BJ (cell line): ENCODE measurements around the gene NMUR1. TPM values are rescaled to one million over a fixed set of nuclear protein-coding genes. Genes with fewer than 3 reads are reported as not detected.

ENCODE experiments used
- CTCF ChIA-PET: fragments of 350-600 bp; formaldehyde crosslinking; extraction: SDS; loops from one replicate; lab custom pipeline; 2021; ENCODE audit warnings: antibody characterized with exemption, inconsistent platforms; lab: Yijun Ruan, JAX
- POLR2A ChIA-PET: fragments of 300-600 bp; sonication (Branson Sonifier 250); formaldehyde crosslinking; extraction: SDS; loops from one replicate; lab custom pipeline; 2021; ENCODE audit warnings: antibody characterized with exemption; lab: Charles Lee
- DNase-seq: peaks from one replicate; pipeline ENCODE4 v3.0.0-alpha.2; 2011; ENCODE audit warnings: low read depth
- H3K27me3 ChIP-seq: 2 replicates; pipeline ENCODE4 v1.6.0; 2011; ENCODE audit warnings: low read length; ENCODE audit not compliant: control insufficient read depth, insufficient read depth
- H3K36me3 ChIP-seq: 2 replicates; pipeline ENCODE4 v1.5.1; 2011; ENCODE audit warnings: low read length; ENCODE audit not compliant: control insufficient read depth, insufficient read depth
- H3K4me3 ChIP-seq: 2 replicates; pipeline ENCODE4 v1.5.1; 2011; ENCODE audit warnings: low read depth, mild to moderate bottlenecking, control low read depth, low read length
- polyA plus RNA-seq: library from polyadenylated mRNA; depleted of rRNA; stranded (reverse); fragments of >200 nt; gene quantifications from 2 replicates; pipeline ENCODE4 v1.2.3, GENCODE V29; 2011
- TF ChIP-seq, protein P1 (sequence below): IDR thresholded peaks from 2 replicates; pipeline ENCODE4 v1.5.1; 2011; ENCODE audit warnings: low read depth, mild to moderate bottlenecking, control low read depth, inconsistent platforms, low read length, moderate library complexity; ENCODE audit not compliant: insufficient read depth

NMUR1 gene
- polyA plus RNA-seq, 1 experiment = not detected

GRCh38 chr2:231514225-231514950 is 15.9 kb downstream of the NMUR1 start:
- ChIA-PET POLR2A (no interaction called here), CTCF (interaction anchor here (0.8 to 1.2 kb wide), 4 partner anchors 9 to 228 kb away, joined by 3 to 4 read pairs (median 3); no protein-coding TSS in a partner anchor)

GRCh38 chr2:231513746-231514224 is 16.5 kb downstream of the NMUR1 start:
- TF ChIP-seq, protein P1, sequence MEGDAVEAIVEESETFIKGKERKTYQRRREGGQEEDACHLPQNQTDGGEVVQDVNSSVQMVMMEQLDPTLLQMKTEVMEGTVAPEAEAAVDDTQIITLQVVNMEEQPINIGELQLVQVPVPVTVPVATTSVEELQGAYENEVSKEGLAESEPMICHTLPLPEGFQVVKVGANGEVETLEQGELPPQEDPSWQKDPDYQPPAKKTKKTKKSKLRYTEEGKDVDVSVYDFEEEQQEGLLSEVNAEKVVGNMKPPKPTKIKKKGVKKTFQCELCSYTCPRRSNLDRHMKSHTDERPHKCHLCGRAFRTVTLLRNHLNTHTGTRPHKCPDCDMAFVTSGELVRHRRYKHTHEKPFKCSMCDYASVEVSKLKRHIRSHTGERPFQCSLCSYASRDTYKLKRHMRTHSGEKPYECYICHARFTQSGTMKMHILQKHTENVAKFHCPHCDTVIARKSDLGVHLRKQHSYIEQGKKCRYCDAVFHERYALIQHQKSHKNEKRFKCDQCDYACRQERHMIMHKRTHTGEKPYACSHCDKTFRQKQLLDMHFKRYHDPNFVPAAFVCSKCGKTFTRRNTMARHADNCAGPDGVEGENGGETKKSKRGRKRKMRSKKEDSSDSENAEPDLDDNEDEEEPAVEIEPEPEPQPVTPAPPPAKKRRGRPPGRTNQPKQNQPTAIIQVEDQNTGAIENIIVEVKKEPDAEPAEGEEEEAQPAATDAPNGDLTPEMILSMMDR = no peak
- no peak for DNase-seq
- H3K4me3 ChIP-seq = peak overlapping the region; percentile 53
- CTCF ChIA-PET = no interaction called here
- H3K36me3 ChIP-seq = no peaks in the 10 kb centered on the region
- no peaks in the 10 kb centered on the region for H3K27me3 ChIP-seq
- POLR2A ChIA-PET = no interaction called here

More at GRCh38 chr2:231514225-231514950, 15.9 kb downstream of the NMUR1 start:
- TF ChIP-seq, protein P1 = no peak
- Histone ChIP-seq H3K36me3 (no peaks in the 10 kb centered on the region), H3K27me3 (peaks cover 3% of the 10 kb centered on the region; the same call in 1 of the 2 replicates), H3K4me3 (peak overlapping the region; percentile 53)
- peak; percentile 74 for DNase-seq

DNA sequence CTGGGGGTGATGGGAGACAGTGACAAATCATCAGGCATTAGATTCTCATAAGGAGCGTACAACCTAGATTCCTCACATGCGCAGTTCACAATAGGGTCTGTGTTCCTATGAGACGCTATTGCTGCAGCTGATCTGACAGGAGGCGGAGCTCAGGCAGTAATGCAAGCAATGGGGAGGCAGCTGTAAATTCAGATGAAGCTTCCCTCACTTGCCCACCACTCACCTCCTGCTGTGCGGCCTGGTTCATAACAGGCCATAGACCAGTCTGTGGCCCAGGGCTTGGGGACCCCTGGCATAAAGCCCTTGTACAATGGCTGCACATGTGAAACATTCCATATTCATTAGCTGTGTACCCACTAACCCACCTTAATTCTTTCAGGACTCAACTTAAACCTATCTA is 18.0 kb downstream of the NMUR1 start:
- ChIA-PET CTCF (interaction anchor here (0.9 to 1.7 kb wide), 5 partner anchors 10 to 45 kb away, joined by 3 to 6 read pairs (median 4); no protein-coding TSS in a partner anchor), POLR2A (no interaction called here)
- DNase-seq = no peak
- Histone ChIP-seq H3K4me3 (no peak overlapping the region), H3K27me3 (no peaks in the 10 kb centered on the region), H3K36me3 (no peaks in the 10 kb centered on the region)
- TF ChIP-seq, protein P1 = no peak

- ChIA-PET CTCF (interaction anchor here (1.1 kb wide), 1 partner anchor 52 kb away, joined by 3 read pairs; no protein-coding TSS in a partner anchor), POLR2A (no interaction called here)
- TF ChIP-seq, protein P1 = no peak
- H3K27me3 ChIP-seq = no peaks in the 10 kb centered on the region
- H3K36me3 ChIP-seq = no peaks in the 10 kb centered on the region
- H3K4me3 ChIP-seq = no peak overlapping the region
- DNase-seq = no peak
Observed at GRCh38 chr2:231503766-231504165, 26.5 kb downstream of the NMUR1 start.

DNA sequence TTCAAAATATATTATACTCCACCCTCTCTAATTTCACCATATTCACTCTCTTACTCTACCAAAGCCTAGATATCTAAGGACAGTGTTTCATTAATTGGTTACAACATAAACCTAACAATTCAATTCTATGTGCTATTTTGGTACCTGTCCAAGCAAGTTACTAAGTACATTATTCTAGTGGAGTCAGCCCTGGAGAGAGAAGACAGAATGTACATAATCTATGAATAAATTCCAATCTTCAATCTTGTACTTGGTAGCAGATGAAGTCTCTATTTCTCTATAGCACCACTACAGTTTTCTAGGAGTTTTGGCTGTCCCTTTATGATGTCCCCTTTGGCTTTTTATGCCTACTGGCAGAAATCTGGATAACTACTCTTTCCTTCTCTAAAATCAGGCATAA is 27.6 kb downstream of the NMUR1 start:
- Histone ChIP-seq H3K36me3 (no peaks in the 10 kb centered on the region), H3K27me3 (no peaks in the 10 kb centered on the region), H3K4me3 (no peak overlapping the region)
- no peak for DNase-seq
- ChIA-PET CTCF (interaction anchor here (1.1 to 1.2 kb wide), 2 partner anchors 9 to 10 kb away, joined by 3 read pairs; no protein-coding TSS in a partner anchor), POLR2A (no interaction called here)
- TF ChIP-seq, protein P1 = no peak
